Memory B cell (primary cell): Measurements from ENCODE around the gene E2F4.

Experiments used
- ATAC-seq: fragments of 150-1000 bp; cut with Tn5 transposase; 2 replicates; pipeline ENCODE4 v1.10.0; 2021; ENCODE audit warnings: low read depth, mild to moderate bottlenecking, moderate library complexity
- DNase-seq, 2 donors: peaks; one replicate each; pipeline ENCODE4 v3.0.0; 2022; ENCODE audit warnings: low spot score in 2 of 2
- H3K27ac Mint-ChIP-seq: one replicate; pipeline ENCODE4 v1.8.0; 2022; ENCODE audit warnings: mild to moderate bottlenecking, moderate library complexity, mixed read lengths
- H3K27me3 Mint-ChIP-seq: one replicate; pipeline ENCODE4 v1.8.0; 2022; ENCODE audit warnings: mixed read lengths
- H3K36me3 Mint-ChIP-seq: one replicate; pipeline ENCODE4 v1.8.0; 2022; ENCODE audit warnings: mild to moderate bottlenecking, mixed read lengths
- H3K4me1 Mint-ChIP-seq: one replicate; pipeline ENCODE4 v1.8.0; 2022; ENCODE audit warnings: mixed read lengths
- H3K4me3 Mint-ChIP-seq: one replicate; pipeline ENCODE4 v1.8.0; 2022; ENCODE audit warnings: mild to moderate bottlenecking, moderate library complexity, mixed read lengths
- H3K9me3 Mint-ChIP-seq: one replicate; pipeline ENCODE4 v1.8.0; 2022; ENCODE audit warnings: mixed read lengths

Gene E2F4

GRCh38 chr16:67199011-67199807 is 7.3 kb downstream of the E2F4 start, which contains the start of gene ELMO3:
TSS of gene ELMO3 (plus strand) at chr16:67199131. CDS start at chr16:67199327, 196 bp downstream.
- no peak for DNase-seq
- peak; percentile 68 for ATAC-seq
- H3K36me3 Mint-ChIP-seq: peaks cover 22% of the 10 kb centered on the region
- H3K4me1 Mint-ChIP-seq: peaks cover 12% of the 10 kb centered on the region
- H3K9me3 Mint-ChIP-seq: no peaks in the 10 kb centered on the region
- H3K27ac Mint-ChIP-seq: no peak within 1 kb of the TSS
- peak within 1 kb of the TSS; percentile 46 for H3K4me3 Mint-ChIP-seq
- no peaks in the 10 kb centered on the region for H3K27me3 Mint-ChIP-seq

- no peak overlapping the region for H3K27ac Mint-ChIP-seq
- ATAC-seq: peak; percentile 12
- H3K9me3 Mint-ChIP-seq: no peaks in the 10 kb centered on the region
- peak overlapping the region; percentile 46 for H3K4me3 Mint-ChIP-seq
- H3K27me3 Mint-ChIP-seq: no peaks in the 10 kb centered on the region
- peaks cover 12% of the 10 kb centered on the region for H3K4me1 Mint-ChIP-seq
- peaks cover 22% of the 10 kb centered on the region for H3K36me3 Mint-ChIP-seq
- no peak for DNase-seq
These were observed 7.8 kb downstream of the E2F4 start for GRCh38 chr16:67199808-67200198.

- H3K27ac Mint-ChIP-seq: no peak overlapping the region
- H3K4me3 Mint-ChIP-seq: no peak overlapping the region
- no peaks in the 10 kb centered on the region for H3K9me3 Mint-ChIP-seq
- peaks cover 22% of the 10 kb centered on the region for H3K36me3 Mint-ChIP-seq
- H3K4me1 Mint-ChIP-seq: peaks cover 12% of the 10 kb centered on the region
- H3K27me3 Mint-ChIP-seq: no peaks in the 10 kb centered on the region
- DNase-seq (no peak), ATAC-seq (no peak)
These were observed 8.5 kb downstream of the E2F4 start for GRCh38 chr16:67200491-67200890.

GRCh38 chr16:67201411-67202345 is 9.7 kb downstream of the E2F4 start:
- H3K27ac Mint-ChIP-seq: no peak overlapping the region
- no peak overlapping the region for H3K4me3 Mint-ChIP-seq
- peaks cover 6% of the 10 kb centered on the region for H3K4me1 Mint-ChIP-seq
- no peak for ATAC-seq
- DNase-seq: no peak
- H3K36me3 Mint-ChIP-seq: peaks cover 12% of the 10 kb centered on the region
- H3K27me3 Mint-ChIP-seq: no peaks in the 10 kb centered on the region
- H3K9me3 Mint-ChIP-seq: no peaks in the 10 kb centered on the region

GRCh38 chr16:67202426-67202825 is 10.5 kb downstream of the E2F4 start:
- Mint-ChIP-seq H3K27ac (no peak overlapping the region), H3K9me3 (no peaks in the 10 kb centered on the region), H3K27me3 (no peaks in the 10 kb centered on the region), H3K36me3 (peaks cover 8% of the 10 kb centered on the region), H3K4me1 (peaks cover 4% of the 10 kb centered on the region), H3K4me3 (no peak overlapping the region)
- DNase-seq: no peak
- no peak for ATAC-seq

GRCh38 chr16:67202956-67203493 is 11.1 kb downstream of the E2F4 start:
- peaks cover 8% of the 10 kb centered on the region for H3K36me3 Mint-ChIP-seq
- no peaks in the 10 kb centered on the region for H3K9me3 Mint-ChIP-seq
- no peak for DNase-seq

GRCh38 chr16:67204076-67204475 is 12.1 kb downstream of the E2F4 start:
- ATAC-seq (no peak), DNase-seq (no peak)
- Mint-ChIP-seq H3K4me1 (peaks cover 2% of the 10 kb centered on the region), H3K36me3 (peaks cover 6% of the 10 kb centered on the region), H3K4me3 (no peak overlapping the region), H3K27ac (no peak overlapping the region), H3K27me3 (no peaks in the 10 kb centered on the region), H3K9me3 (no peaks in the 10 kb centered on the region)

More at GRCh38 chr16:67202956-67203493, 11.1 kb downstream of the E2F4 start:
- ATAC-seq: no peak
- Mint-ChIP-seq H3K4me1 (peaks cover 4% of the 10 kb centered on the region), H3K4me3 (no peak overlapping the region), H3K27ac (no peak overlapping the region), H3K27me3 (no peaks in the 10 kb centered on the region)

- Mint-ChIP-seq H3K4me3 (no peak overlapping the region), H3K36me3 (peaks cover 3% of the 10 kb centered on the region), H3K4me1 (no peaks in the 10 kb centered on the region), H3K9me3 (no peaks in the 10 kb centered on the region), H3K27me3 (no peaks in the 10 kb centered on the region), H3K27ac (no peak overlapping the region)
- DNase-seq: no peak
- ATAC-seq: no peak
These were observed 14.3 kb downstream of the E2F4 start for GRCh38 chr16:67206129-67206837.

GRCh38 chr16:67206838-67207248 is 14.9 kb downstream of the E2F4 start:
- Mint-ChIP-seq H3K4me1 (no peaks in the 10 kb centered on the region), H3K27ac (no peak overlapping the region), H3K4me3 (no peak overlapping the region), H3K36me3 (peaks cover 3% of the 10 kb centered on the region), H3K27me3 (no peaks in the 10 kb centered on the region), H3K9me3 (no peaks in the 10 kb centered on the region)
- ATAC-seq (no peak), DNase-seq (no peak)

GRCh38 chr16:67207249-67208091 is 15.5 kb downstream of the E2F4 start:
- ATAC-seq (no peak), DNase-seq (no peak)
- Mint-ChIP-seq H3K27ac (no peak overlapping the region), H3K4me3 (no peak overlapping the region), H3K27me3 (no peaks in the 10 kb centered on the region), H3K36me3 (peaks cover 3% of the 10 kb centered on the region), H3K9me3 (no peaks in the 10 kb centered on the region), H3K4me1 (no peaks in the 10 kb centered on the region)

GRCh38 chr16:67208154-67208896 is 16.4 kb downstream of the E2F4 start:
- H3K36me3 Mint-ChIP-seq: peaks cover 3% of the 10 kb centered on the region
- H3K4me3 Mint-ChIP-seq: no peak overlapping the region
- H3K27me3 Mint-ChIP-seq: no peaks in the 10 kb centered on the region
- no peaks in the 10 kb centered on the region for H3K9me3 Mint-ChIP-seq
- no peaks in the 10 kb centered on the region for H3K4me1 Mint-ChIP-seq
- ATAC-seq (no peak), DNase-seq (no peak)
- no peak overlapping the region for H3K27ac Mint-ChIP-seq

GRCh38 chr16:67209565-67209964 is 17.6 kb downstream of the E2F4 start:
- no peak for ATAC-seq
- H3K36me3 Mint-ChIP-seq: peaks cover 3% of the 10 kb centered on the region
- no peaks in the 10 kb centered on the region for H3K27me3 Mint-ChIP-seq
- no peak overlapping the region for H3K4me3 Mint-ChIP-seq
- H3K27ac Mint-ChIP-seq: no peak overlapping the region
- DNase-seq: no peak
- no peaks in the 10 kb centered on the region for H3K4me1 Mint-ChIP-seq
- no peaks in the 10 kb centered on the region for H3K9me3 Mint-ChIP-seq
